WTC11 (cell line): Measurements from ENCODE around the gene KIF13A. TPM values are rescaled to one million over a fixed set of nuclear protein-coding genes. Genes with fewer than 3 reads are reported as not detected.
"Not testable (repeated sequence)": the region's sequence is repeated elsewhere in the genome, so short reads cannot be mapped to it uniquely, and the experiment has no call there.

Experiments
- ATAC-seq: fragments of 200-7000 bp; cut with Tn5 transposase; 2 replicates; pipeline ENCODE4 v1.10.0; 2021; ENCODE audit warnings: mild to moderate bottlenecking, moderate library complexity
- CTCF ChIA-PET: fragments of 300-600 bp; sonication (Branson Sonifier 250); formaldehyde crosslinking; loops from one replicate; lab custom pipeline; 2021; ENCODE audit warnings: antibody characterized with exemption; lab: Charles Lee
- POLR2A ChIA-PET: fragments of 350-600 bp; sonication (Branson Sonifier 250); formaldehyde crosslinking; loops from one replicate; lab custom pipeline; 2021; ENCODE audit warnings: antibody characterized with exemption; lab: Charles Lee
- DNase-seq: peaks from one replicate; pipeline ENCODE4 v3.0.0; 2021; ENCODE audit warnings: low spot score
- H3K27ac Mint-ChIP-seq: 2 replicates; pipeline ENCODE4 v1.8.0; 2021; ENCODE audit warnings: mixed read lengths
- H3K27me3 Mint-ChIP-seq: 2 replicates; pipeline ENCODE4 v1.8.0; 2021; ENCODE audit warnings: low read depth, mild to moderate bottlenecking, moderate library complexity, mixed read lengths
- H3K36me3 Mint-ChIP-seq: 2 replicates; pipeline ENCODE4 v1.8.0; 2021; ENCODE audit warnings: mixed read lengths
- H3K4me1 Mint-ChIP-seq: 2 replicates; pipeline ENCODE4 v1.8.0; 2022; ENCODE audit warnings: mixed read lengths
- H3K4me3 Mint-ChIP-seq: 2 replicates; pipeline ENCODE4 v1.8.0; 2021; ENCODE audit warnings: mild to moderate bottlenecking, moderate library complexity, mixed read lengths
- H3K9me3 Mint-ChIP-seq: 2 replicates; pipeline ENCODE4 v1.8.0; 2021; ENCODE audit warnings: mixed read lengths
- ELF4 ChIP-seq: sonication (generic); formaldehyde crosslinking; IDR thresholded peaks from 2 replicates; pipeline ENCODE4 v1.8.1; 2022; ENCODE audit warnings: low read depth, mild to moderate bottlenecking, moderate library complexity, missing genetic modification reagents
- EMX1 ChIP-seq: fragments of 250-450 bp; sonication (Bioruptor Pico); IDR thresholded peaks from 2 replicates; pipeline ENCODE4 v1.8.0; 2021; ENCODE audit warnings: mild to moderate bottlenecking
- ETV6 ChIP-seq: sonication (generic); formaldehyde crosslinking; IDR thresholded peaks from 2 replicates; pipeline ENCODE4 v1.8.1; 2022; ENCODE audit warnings: mild to moderate bottlenecking, missing genetic modification reagents
- FOXJ3 ChIP-seq: sonication (generic); formaldehyde crosslinking; IDR thresholded peaks from 2 replicates; pipeline ENCODE4 v1.9.0; 2021; ENCODE audit warnings: missing genetic modification reagents, mild to moderate bottlenecking, borderline replicate concordance
- FOXP1 ChIP-seq: sonication (generic); formaldehyde crosslinking; IDR thresholded peaks from 2 replicates; pipeline ENCODE4 v1.8.0; 2022; ENCODE audit warnings: missing genetic modification reagents, mild to moderate bottlenecking, moderate library complexity, borderline replicate concordance
- IRF2 ChIP-seq: sonication (generic); formaldehyde crosslinking; IDR thresholded peaks from 2 replicates; pipeline ENCODE4 v1.8.0; 2022; ENCODE audit warnings: low read depth, missing genetic modification reagents, borderline replicate concordance
- KAT7 ChIP-seq: sonication (generic); formaldehyde crosslinking; IDR thresholded peaks from 2 replicates; pipeline ENCODE4 v1.8.1; 2023; ENCODE audit warnings: missing genetic modification reagents, mild to moderate bottlenecking, borderline replicate concordance
- MYBL2 ChIP-seq: sonication (generic); formaldehyde crosslinking; IDR thresholded peaks from 2 replicates; pipeline ENCODE4 v1.8.1; 2023; ENCODE audit warnings: mild to moderate bottlenecking, moderate library complexity, missing genetic modification reagents
- PRRX2 ChIP-seq: fragments of 250-450 bp; sonication (Bioruptor Pico); IDR thresholded peaks from 2 replicates; pipeline ENCODE4 v1.8.0; 2021; ENCODE audit warnings: mild to moderate bottlenecking
- TP53 ChIP-seq: sonication (generic); formaldehyde crosslinking; IDR thresholded peaks from 2 replicates; pipeline ENCODE4 v1.8.1; 2023; ENCODE audit warnings: mild to moderate bottlenecking, missing genetic modification reagents
- ZBTB21 ChIP-seq: sonication (generic); formaldehyde crosslinking; IDR thresholded peaks from 2 replicates; pipeline ENCODE4 v1.8.1; 2023; ENCODE audit warnings: mild to moderate bottlenecking, missing genetic modification reagents, borderline replicate concordance
- ZNF416 ChIP-seq: fragments of 250-450 bp; sonication (Bioruptor Pico); IDR thresholded peaks from 2 replicates; pipeline ENCODE4 v1.9.0; 2021; ENCODE audit warnings: mild to moderate bottlenecking, inconsistent platforms
- total RNA-seq: library from RNA; stranded (reverse); gene quantifications from 3 replicates; pipeline ENCODE4 v1.2.3, GENCODE V29; 2021
- TF ChIP-seq, protein P1 (sequence below): sonication (generic); formaldehyde crosslinking; IDR thresholded peaks from 2 replicates; pipeline ENCODE4 v1.8.1; 2023; ENCODE audit warnings: mild to moderate bottlenecking, missing genetic modification reagents, moderate library complexity
- TF ChIP-seq, protein P2 (sequence below): sonication (generic); formaldehyde crosslinking; IDR thresholded peaks from 2 replicates; pipeline ENCODE4 v1.8.1; 2023; ENCODE audit warnings: mild to moderate bottlenecking, missing genetic modification reagents, moderate library complexity
- TF ChIP-seq, protein P3 (sequence below): fragments of 250-450 bp; sonication (Bioruptor Pico); IDR thresholded peaks from 2 replicates; pipeline ENCODE4 v1.9.0; 2021; ENCODE audit warnings: mild to moderate bottlenecking
- TF ChIP-seq, protein P4 (sequence below): sonication (generic); formaldehyde crosslinking; IDR thresholded peaks from 2 replicates; pipeline ENCODE4 v1.8.0; 2022; ENCODE audit warnings: mild to moderate bottlenecking, missing genetic modification reagents
- TF ChIP-seq, protein P5 (sequence below): fragments of 250-450 bp; sonication (Bioruptor Pico); conservative IDR thresholded peaks from 2 replicates; pipeline ENCODE4 v1.9.0; 2021; ENCODE audit warnings: mild to moderate bottlenecking
- TF ChIP-seq, protein P6 (sequence below): sonication (generic); formaldehyde crosslinking; conservative IDR thresholded peaks from 2 replicates; pipeline ENCODE4 v1.8.1; 2023; ENCODE audit warnings: mild to moderate bottlenecking, low read depth, missing genetic modification reagents, moderate library complexity
- TF ChIP-seq, protein P7 (sequence below): sonication (generic); formaldehyde crosslinking; IDR thresholded peaks from 2 replicates; pipeline ENCODE4 v1.8.1; 2022; ENCODE audit warnings: mild to moderate bottlenecking, moderate library complexity, missing genetic modification reagents

KIF13A gene
- total RNA-seq, 1 experiment from 2014 or later, result 32.7 TPM

DNA sequence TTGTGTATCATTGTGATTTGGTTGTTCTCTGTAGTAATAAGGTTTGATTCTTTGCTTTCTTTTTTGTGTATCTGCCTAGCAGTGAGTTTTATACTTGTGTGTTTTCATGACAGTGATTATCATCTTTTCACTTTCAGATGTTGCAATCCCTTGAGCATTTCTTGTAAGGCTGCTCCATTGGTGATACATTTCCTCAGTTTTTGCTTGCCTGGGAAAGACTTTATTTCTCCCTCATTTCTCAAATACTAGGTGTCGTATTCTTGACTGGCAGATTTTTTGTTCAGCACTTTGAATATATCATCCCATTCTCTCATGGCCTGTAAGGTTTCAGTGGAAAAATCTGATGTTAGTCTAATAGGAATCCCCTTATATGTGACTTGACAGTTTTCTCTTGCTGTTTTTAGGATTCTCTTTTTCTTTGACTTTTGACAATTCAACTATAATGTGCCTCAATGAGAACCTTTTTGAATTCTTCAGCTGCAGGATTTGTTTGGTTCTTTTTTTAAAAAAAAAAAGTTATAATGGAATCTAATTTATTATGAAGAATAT lies 249.7 kb downstream of the KIF13A start (continued):
- TF ChIP-seq, protein P1, sequence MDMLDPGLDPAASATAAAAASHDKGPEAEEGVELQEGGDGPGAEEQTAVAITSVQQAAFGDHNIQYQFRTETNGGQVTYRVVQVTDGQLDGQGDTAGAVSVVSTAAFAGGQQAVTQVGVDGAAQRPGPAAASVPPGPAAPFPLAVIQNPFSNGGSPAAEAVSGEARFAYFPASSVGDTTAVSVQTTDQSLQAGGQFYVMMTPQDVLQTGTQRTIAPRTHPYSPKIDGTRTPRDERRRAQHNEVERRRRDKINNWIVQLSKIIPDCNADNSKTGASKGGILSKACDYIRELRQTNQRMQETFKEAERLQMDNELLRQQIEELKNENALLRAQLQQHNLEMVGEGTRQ (CRISPR knock-in tag), result no peak
- TF ChIP-seq ETV6 (CRISPR knock-in tag) (no peak), KAT7 (CRISPR knock-in tag) (no peak)

DNA sequence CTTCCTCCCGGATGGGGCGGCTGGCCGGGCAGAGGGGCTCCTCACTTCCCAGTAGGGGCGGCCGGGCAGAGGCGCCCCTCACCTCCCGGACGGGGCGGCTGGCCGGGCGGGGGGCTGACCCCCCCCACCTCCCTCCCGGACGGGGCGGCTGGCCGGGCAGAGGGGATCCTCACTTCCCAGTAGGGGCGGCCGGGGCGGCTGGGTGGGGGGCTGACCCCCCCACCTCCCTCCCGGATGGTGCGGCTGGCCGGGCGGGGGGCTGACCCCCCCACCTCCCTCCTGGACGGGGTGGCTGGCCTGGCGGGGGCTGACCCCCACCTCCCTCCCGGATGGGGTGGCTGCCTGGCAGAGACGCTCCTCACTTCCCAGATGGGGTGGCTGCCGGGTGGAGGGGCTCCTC lies 252.1 kb downstream of the KIF13A start:
- H3K27ac Mint-ChIP-seq, ATAC-seq, H3K4me3 Mint-ChIP-seq, CTCF ChIA-PET, H3K4me1 Mint-ChIP-seq, DNase-seq, POLR2A ChIA-PET, H3K27me3 Mint-ChIP-seq: not testable (repeated sequence)
- H3K9me3 Mint-ChIP-seq, result peaks cover 35% of the 10 kb centered on the region
- H3K36me3 Mint-ChIP-seq, result peaks cover 26% of the 10 kb centered on the region

DNA sequence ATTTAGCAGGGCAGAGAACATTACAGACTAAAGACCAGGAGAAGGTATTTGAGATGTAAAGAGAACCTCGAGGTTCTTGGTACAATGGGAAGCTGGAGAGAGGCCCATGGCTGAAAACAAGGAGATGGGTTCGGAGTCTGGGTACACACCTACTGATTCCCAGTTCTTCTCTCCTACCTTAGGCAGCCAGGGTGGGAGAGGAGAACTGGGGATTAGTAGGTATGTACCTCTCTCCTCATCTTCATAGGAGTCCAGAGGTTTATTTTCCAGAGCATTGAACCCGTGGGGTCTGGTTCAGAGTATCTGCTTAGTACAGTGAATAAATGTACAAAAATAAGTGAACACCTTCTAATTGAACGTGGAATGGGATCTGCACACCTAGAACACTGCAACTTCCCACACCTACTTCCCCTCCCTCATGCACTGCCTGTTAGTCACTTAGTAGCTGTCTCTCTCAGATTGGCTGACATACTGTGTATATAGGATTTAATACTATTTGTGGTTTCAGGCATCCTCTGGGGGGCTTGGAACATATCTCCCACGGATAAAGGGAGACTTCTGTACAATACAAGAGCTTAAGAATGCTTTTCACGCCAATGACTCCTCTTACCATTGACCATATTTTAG lies 257.2 kb downstream of the KIF13A start:
- Mint-ChIP-seq H3K36me3 (peaks cover 3% of the 10 kb centered on the region; the same call in 1 of the 2 replicates), H3K4me1 (peaks cover 4% of the 10 kb centered on the region), H3K27ac (no peak overlapping the region), H3K9me3 (peaks cover 14% of the 10 kb centered on the region), H3K4me3 (no peak overlapping the region), H3K27me3 (no peaks in the 10 kb centered on the region)
- ChIA-PET CTCF (interaction anchor here (1.3 kb wide), 1 partner anchor 26 kb away, joined by 3 read pairs; no protein-coding TSS in a partner anchor), POLR2A (interaction anchor here (0.6 kb wide), 1 partner anchor 8 kb away, joined by 6 read pairs; no protein-coding TSS in a partner anchor)
- no peak for ATAC-seq
- DNase-seq, result no peak
- no peak for TF ChIP-seq MYBL2 (CRISPR knock-in tag)
- no peak for TF ChIP-seq EMX1 (CRISPR knock-in tag)
- TF ChIP-seq, protein P2, sequence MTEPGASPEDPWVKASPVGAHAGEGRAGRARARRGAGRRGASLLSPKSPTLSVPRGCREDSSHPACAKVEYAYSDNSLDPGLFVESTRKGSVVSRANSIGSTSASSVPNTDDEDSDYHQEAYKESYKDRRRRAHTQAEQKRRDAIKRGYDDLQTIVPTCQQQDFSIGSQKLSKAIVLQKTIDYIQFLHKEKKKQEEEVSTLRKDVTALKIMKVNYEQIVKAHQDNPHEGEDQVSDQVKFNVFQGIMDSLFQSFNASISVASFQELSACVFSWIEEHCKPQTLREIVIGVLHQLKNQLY (CRISPR knock-in tag), result no peak
- no peak for TF ChIP-seq ZBTB21
- TF ChIP-seq, protein P3, sequence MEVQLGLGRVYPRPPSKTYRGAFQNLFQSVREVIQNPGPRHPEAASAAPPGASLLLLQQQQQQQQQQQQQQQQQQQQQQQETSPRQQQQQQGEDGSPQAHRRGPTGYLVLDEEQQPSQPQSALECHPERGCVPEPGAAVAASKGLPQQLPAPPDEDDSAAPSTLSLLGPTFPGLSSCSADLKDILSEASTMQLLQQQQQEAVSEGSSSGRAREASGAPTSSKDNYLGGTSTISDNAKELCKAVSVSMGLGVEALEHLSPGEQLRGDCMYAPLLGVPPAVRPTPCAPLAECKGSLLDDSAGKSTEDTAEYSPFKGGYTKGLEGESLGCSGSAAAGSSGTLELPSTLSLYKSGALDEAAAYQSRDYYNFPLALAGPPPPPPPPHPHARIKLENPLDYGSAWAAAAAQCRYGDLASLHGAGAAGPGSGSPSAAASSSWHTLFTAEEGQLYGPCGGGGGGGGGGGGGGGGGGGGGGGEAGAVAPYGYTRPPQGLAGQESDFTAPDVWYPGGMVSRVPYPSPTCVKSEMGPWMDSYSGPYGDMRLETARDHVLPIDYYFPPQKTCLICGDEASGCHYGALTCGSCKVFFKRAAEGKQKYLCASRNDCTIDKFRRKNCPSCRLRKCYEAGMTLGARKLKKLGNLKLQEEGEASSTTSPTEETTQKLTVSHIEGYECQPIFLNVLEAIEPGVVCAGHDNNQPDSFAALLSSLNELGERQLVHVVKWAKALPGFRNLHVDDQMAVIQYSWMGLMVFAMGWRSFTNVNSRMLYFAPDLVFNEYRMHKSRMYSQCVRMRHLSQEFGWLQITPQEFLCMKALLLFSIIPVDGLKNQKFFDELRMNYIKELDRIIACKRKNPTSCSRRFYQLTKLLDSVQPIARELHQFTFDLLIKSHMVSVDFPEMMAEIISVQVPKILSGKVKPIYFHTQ (CRISPR knock-in tag), result no peak
- no peak for TF ChIP-seq FOXP1 (CRISPR knock-in tag)
- no peak for TF ChIP-seq FOXJ3
- TF ChIP-seq, protein P4, sequence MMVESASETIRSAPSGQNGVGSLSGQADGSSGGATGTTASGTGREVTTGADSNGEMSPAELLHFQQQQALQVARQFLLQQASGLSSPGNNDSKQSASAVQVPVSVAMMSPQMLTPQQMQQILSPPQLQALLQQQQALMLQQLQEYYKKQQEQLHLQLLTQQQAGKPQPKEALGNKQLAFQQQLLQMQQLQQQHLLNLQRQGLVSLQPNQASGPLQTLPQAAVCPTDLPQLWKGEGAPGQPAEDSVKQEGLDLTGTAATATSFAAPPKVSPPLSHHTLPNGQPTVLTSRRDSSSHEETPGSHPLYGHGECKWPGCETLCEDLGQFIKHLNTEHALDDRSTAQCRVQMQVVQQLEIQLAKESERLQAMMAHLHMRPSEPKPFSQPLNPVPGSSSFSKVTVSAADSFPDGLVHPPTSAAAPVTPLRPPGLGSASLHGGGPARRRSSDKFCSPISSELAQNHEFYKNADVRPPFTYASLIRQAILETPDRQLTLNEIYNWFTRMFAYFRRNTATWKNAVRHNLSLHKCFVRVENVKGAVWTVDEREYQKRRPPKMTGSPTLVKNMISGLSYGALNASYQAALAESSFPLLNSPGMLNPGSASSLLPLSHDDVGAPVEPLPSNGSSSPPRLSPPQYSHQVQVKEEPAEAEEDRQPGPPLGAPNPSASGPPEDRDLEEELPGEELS (CRISPR knock-in tag), result no peak
- TF ChIP-seq, protein P5, sequence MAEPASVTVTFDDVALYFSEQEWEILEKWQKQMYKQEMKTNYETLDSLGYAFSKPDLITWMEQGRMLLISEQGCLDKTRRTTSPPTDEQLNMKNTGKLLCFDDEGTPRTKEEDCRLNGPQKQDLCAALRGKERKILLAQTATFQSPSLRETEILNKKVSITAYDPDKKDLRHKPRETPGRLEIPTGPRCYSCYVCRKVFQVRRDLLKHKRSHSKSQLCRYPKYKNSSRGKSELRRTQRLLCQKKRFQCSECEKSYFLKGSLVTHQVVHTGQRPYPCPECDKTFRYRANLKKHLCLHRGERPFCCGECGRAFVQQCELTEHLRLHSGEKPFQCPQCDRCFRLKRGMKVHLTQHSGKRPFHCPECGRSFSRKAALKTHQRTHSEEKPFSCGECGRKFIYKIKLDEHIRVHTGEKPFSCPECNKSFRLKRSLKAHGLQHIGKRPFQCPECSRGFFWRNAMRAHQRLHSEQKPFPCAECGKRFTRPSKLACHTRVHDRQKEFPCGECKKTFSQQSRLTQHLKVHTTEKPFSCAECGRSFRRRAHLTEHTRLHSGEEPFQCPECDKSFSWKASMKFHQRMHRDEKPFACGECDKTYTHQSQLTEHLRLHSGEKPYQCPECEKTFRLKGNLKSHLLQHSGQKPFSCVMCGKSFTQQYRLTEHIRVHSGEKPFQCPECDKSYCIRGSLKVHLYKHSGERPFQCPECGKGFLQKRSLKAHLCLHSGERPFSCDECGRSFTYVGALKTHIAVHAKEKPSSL (CRISPR knock-in tag), result no peak
- no peak for TF ChIP-seq TP53 (CRISPR knock-in tag)
- TF ChIP-seq ZNF416, result no peak
- TF ChIP-seq ELF4, result no peak
- TF ChIP-seq, protein P6, sequence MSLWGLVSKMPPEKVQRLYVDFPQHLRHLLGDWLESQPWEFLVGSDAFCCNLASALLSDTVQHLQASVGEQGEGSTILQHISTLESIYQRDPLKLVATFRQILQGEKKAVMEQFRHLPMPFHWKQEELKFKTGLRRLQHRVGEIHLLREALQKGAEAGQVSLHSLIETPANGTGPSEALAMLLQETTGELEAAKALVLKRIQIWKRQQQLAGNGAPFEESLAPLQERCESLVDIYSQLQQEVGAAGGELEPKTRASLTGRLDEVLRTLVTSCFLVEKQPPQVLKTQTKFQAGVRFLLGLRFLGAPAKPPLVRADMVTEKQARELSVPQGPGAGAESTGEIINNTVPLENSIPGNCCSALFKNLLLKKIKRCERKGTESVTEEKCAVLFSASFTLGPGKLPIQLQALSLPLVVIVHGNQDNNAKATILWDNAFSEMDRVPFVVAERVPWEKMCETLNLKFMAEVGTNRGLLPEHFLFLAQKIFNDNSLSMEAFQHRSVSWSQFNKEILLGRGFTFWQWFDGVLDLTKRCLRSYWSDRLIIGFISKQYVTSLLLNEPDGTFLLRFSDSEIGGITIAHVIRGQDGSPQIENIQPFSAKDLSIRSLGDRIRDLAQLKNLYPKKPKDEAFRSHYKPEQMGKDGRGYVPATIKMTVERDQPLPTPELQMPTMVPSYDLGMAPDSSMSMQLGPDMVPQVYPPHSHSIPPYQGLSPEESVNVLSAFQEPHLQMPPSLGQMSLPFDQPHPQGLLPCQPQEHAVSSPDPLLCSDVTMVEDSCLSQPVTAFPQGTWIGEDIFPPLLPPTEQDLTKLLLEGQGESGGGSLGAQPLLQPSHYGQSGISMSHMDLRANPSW, result no peak
- no peak for TF ChIP-seq PRRX2 (CRISPR knock-in tag)
- TF ChIP-seq, protein P7, sequence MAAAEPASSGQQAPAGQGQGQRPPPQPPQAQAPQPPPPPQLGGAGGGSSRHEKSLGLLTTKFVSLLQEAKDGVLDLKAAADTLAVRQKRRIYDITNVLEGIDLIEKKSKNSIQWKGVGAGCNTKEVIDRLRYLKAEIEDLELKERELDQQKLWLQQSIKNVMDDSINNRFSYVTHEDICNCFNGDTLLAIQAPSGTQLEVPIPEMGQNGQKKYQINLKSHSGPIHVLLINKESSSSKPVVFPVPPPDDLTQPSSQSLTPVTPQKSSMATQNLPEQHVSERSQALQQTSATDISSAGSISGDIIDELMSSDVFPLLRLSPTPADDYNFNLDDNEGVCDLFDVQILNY (CRISPR knock-in tag), result no peak
- no peak for TF ChIP-seq IRF2 (CRISPR knock-in tag)
